Neuronal stem cell (in vitro differentiated cells): ENCODE measurements around the gene VARS2.

Experiments
- DNase-seq: peaks from one replicate; pipeline ENCODE4 v3.0.0-alpha.2; 2013; ENCODE audit warnings: low spot score
- H2AFZ ChIP-seq: one replicate; pipeline ENCODE4 v1.6.1; 2013; ENCODE audit warnings: mild to moderate bottlenecking, low read length, inconsistent platforms
- H2AK5ac ChIP-seq: 2 replicates; pipeline ENCODE4 v1.6.1; 2013; ENCODE audit warnings: low read depth, mild to moderate bottlenecking, inconsistent platforms, low read length, moderate library complexity, mixed read lengths
- H2BK120ac ChIP-seq: 2 replicates; pipeline ENCODE4 v1.6.1; 2013; ENCODE audit warnings: low read depth, mild to moderate bottlenecking, inconsistent platforms, low read length, moderate library complexity, mixed read lengths
- H2BK12ac ChIP-seq: one replicate; pipeline ENCODE4 v1.6.1; 2013; ENCODE audit warnings: low read length, inconsistent platforms
- H2BK15ac ChIP-seq: 2 replicates; pipeline ENCODE4 v1.6.1; 2013; ENCODE audit warnings: mild to moderate bottlenecking, low read length, inconsistent platforms, mixed read lengths
- H2BK5ac ChIP-seq: one replicate; pipeline ENCODE4 v1.6.1; 2013; ENCODE audit warnings: inconsistent platforms, mild to moderate bottlenecking, low read length, moderate library complexity
- H3K14ac ChIP-seq: one replicate; pipeline ENCODE4 v1.6.1; 2013; ENCODE audit warnings: low read length, inconsistent platforms
- H3K18ac ChIP-seq: 2 replicates; pipeline ENCODE4 v1.6.1; 2013; ENCODE audit warnings: low read length, inconsistent platforms
- H3K23ac ChIP-seq: 2 replicates; pipeline ENCODE4 v1.6.1; 2013; ENCODE audit warnings: low read depth, mild to moderate bottlenecking, mixed read lengths, low read length, inconsistent platforms; ENCODE audit not compliant: poor library complexity
- H3K27ac ChIP-seq: replicated peaks from 3 replicates; pipeline ENCODE4 v1.5.1; 2013; ENCODE audit warnings: low read length, inconsistent platforms
- H3K27me3 ChIP-seq, 3 experiments: 2 replicates each; pipeline ENCODE4 v1.6.1; 2013; ENCODE audit warnings: low read length in 3 of 3, mild to moderate bottlenecking in 2 of 3, inconsistent platforms in 1 of 3, low read depth in 1 of 3, mixed read lengths in 1 of 3, moderate library complexity in 1 of 3; ENCODE audit not compliant: control insufficient read depth in 3 of 3, insufficient read depth in 3 of 3
- H3K36me3 ChIP-seq, 2 donors: replicated peaks in 1 of 2; 2 replicates each; pipeline ENCODE4 v1.6.1; 2013; ENCODE audit warnings: low read length in 2 of 2; ENCODE audit not compliant: control insufficient read depth in 2 of 2, insufficient read depth in 2 of 2
- H3K4ac ChIP-seq: 2 replicates; pipeline ENCODE4 v1.6.1; 2013; ENCODE audit warnings: inconsistent platforms, mild to moderate bottlenecking, low read length, moderate library complexity
- H3K4me1 ChIP-seq, 2 donors: 1 replicate in 1 of 2; 2 replicates in 1 of 2; pipeline ENCODE4 v1.6.1; 2013; ENCODE audit warnings: low read length in 2 of 2, low read depth in 1 of 2; ENCODE audit not compliant: control insufficient read depth in 2 of 2, insufficient read depth in 1 of 2
- H3K4me2 ChIP-seq: one replicate; pipeline ENCODE4 v1.6.1; 2013; ENCODE audit warnings: mild to moderate bottlenecking, low read length, inconsistent platforms; ENCODE audit not compliant: insufficient read depth, poor library complexity, severe bottlenecking
- H3K4me3 ChIP-seq, 2 donors: 2 replicates each; pipeline ENCODE4 v1.5.1; 2013; ENCODE audit warnings: low read length in 2 of 2, mild to moderate bottlenecking in 2 of 2, inconsistent platforms in 1 of 2, moderate library complexity in 1 of 2
- H3K79me1 ChIP-seq: one replicate; pipeline ENCODE4 v1.6.1; 2013; ENCODE audit warnings: low read depth, mild to moderate bottlenecking, inconsistent platforms, low read length, moderate library complexity
- H3K9ac ChIP-seq: one replicate; pipeline ENCODE4 v1.6.1; 2013; ENCODE audit warnings: mild to moderate bottlenecking, low read depth, low read length, inconsistent platforms; ENCODE audit not compliant: poor library complexity
- H3K9me3 ChIP-seq, 2 donors: replicated peaks in 1 of 2; 2 replicates each; pipeline versions ENCODE3 to v1.6.1; 2013; ENCODE audit warnings: low read length in 2 of 2, mild to moderate bottlenecking in 2 of 2, inconsistent platforms in 1 of 2, low read depth in 1 of 2, mixed read lengths in 1 of 2, moderate library complexity in 1 of 2; ENCODE audit not compliant: control insufficient read depth in 2 of 2, insufficient read depth in 1 of 2
- H4K8ac ChIP-seq: one replicate; pipeline ENCODE4 v1.6.1; 2013; ENCODE audit warnings: low read depth, mild to moderate bottlenecking, inconsistent platforms, low read length, moderate library complexity
- H4K91ac ChIP-seq: one replicate; pipeline ENCODE4 v1.6.1; 2013; ENCODE audit warnings: low read length, low read depth, mild to moderate bottlenecking, inconsistent platforms; ENCODE audit not compliant: poor library complexity
- WGBS, 2 donors: extraction: QIAGEN DNeasy Blood & Tissue Kit; methylation state at CpG; one replicate each; pipeline ENCODE4 v1.1.7; 2013; ENCODE audit warnings: missing lambda C conversion rate in 2 of 2, mixed read lengths in 1 of 2; ENCODE audit not compliant: insufficient read length in 2 of 2, insufficient replicate concordance in 1 of 2; ENCODE audit errors: extremely low coverage in 2 of 2; 5-methylcytosine and 5-hydroxymethylcytosine counted together

VARS2 gene

DNA sequence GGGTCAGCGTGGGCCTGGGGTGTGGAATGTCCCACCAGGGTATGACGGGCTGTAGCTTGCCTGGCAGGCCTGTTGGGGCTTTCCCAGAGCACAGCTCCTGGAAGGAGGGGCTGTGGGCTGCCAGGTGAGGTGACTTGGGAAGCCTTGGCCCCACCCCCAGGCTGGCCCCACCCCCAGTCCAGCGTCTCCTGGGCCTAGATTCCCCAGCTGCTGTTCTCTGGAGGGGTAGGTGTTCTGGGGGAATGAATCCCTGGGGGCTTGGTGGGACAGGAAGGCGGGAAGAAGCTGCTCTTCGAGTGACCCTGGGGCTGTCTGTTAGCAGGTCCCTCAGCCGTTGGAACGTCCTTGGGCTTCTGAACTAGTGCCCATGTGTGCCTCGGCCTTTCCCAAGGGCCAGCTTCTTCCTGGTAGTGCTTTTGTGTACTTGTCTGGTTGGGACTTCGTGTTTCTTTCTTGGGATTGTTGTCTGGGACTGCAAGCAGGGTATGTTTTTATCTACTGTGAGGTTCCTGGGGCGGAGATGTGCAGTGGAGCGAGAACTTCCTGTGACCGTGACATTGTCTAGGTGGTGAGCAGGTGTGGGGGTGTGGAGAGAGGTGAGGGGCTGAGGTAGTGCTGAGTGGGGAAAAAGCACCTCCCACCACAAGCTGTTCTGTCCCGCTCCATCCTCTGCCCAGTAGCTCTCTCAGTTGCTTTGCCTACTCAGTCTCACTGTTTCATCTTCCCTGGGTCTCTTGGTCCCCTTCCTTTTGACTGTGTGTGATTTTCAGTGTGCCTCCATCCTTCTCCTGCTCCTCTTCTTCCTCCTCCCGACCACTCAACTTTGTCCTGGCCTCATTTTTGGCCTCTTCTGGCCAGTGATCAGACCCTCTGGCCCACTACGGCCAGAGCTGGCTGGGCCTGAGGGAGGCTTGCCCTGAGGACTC lies 31.0 kb upstream of the VARS2 start:
- H2BK5ac ChIP-seq: peak overlapping the region; percentile 93
- peak overlapping the region; percentile 86 for H4K91ac ChIP-seq
- WGBS, 2 donors: no CpG with 5 or more reads among the region's 15 CpGs
- H3K27ac ChIP-seq: peak overlapping the region; percentile 99
- peak overlapping the region; percentile 61 to 84 for H3K4me3 ChIP-seq
- H3K36me3 ChIP-seq: peaks cover 3 to 23% of the 10 kb centered on the region in 2 donors
- DNase-seq: peak; percentile 47
- no peaks in the 10 kb centered on the region for H3K27me3 ChIP-seq
- peak overlapping the region; percentile 90 for H2AK5ac ChIP-seq
- peak overlapping the region; percentile 11 for H3K14ac ChIP-seq
- peak overlapping the region; percentile 59 for H2BK12ac ChIP-seq
- peaks cover 40 to 49% of the 10 kb centered on the region in 2 donors for H3K4me1 ChIP-seq
- peak overlapping the region; percentile 92 for H3K4me2 ChIP-seq
- H3K79me1 ChIP-seq: peaks cover 6% of the 10 kb centered on the region
- H3K23ac ChIP-seq: peak overlapping the region; percentile 3
- peak overlapping the region; percentile 99 for H2BK120ac ChIP-seq
- H3K9me3 ChIP-seq: no peaks in the 10 kb centered on the region
- H2BK15ac ChIP-seq: peak overlapping the region; percentile 99
- no peak overlapping the region for H2AFZ ChIP-seq
- peak overlapping the region; percentile 82 for H3K9ac ChIP-seq
- no peak overlapping the region for H4K8ac ChIP-seq
- H3K4ac ChIP-seq: peak overlapping the region; percentile 81
- peak overlapping the region; percentile 97 for H3K18ac ChIP-seq

DNA sequence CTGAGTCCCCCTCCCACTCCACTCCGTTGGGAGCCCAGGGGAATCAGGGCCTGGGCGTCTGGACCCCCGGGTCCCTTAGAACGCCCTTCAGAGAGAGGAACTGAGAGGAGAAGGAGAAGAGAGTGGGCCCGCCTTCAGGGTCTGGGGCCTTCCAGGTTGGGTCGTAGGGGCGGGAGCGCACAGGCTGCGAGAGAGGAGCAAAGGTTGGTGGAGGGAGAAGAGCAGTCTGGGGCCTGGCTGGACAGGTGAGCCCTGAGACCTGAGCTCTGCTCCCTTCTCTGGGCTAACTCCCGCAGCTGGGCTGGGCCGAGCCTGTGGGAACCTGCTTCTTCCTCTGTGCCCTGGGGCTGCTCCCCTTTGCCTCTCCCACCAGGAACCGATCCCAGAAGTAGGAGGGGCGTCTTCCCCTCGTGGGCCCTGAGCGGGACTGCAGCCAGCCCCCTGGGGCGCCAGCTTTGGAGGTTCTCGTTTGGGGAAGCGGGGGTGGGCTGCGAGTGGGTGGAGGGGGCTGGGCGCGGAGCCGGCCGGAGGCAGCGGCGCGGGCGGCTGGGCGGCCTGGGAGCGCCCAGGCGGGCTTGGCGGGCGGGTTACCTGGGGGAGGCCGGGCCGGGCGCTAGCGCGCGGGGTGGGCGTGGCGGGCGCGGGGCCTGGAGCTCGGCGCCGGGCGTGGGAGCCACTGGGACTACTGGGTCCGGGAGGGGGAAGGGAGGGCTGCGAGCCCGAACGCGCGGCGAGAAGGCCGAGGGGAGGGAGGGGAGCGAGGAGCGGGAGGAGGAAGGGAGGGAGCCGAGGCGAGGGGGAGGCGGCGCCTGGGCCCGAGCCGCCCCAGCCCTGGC lies 30.1 kb upstream of the VARS2 start, which contains the start of gene DDR1:
Gene DDR1 (plus strand): TSS at position 835 of the 836 bp plus-strand sequence. CDS start 4,211 bp downstream, outside the sequence.
- Histone ChIP-seq H3K4me1 (peaks cover 37 to 46% of the 10 kb centered on the region in 2 donors), H3K27me3 (no peaks in the 10 kb centered on the region), H3K79me1 (peaks cover 9% of the 10 kb centered on the region), H3K4me2 (peak within 1 kb of the TSS; percentile 92), H3K23ac (peak within 1 kb of the TSS; percentile 94), H2BK5ac (peak within 1 kb of the TSS; percentile 93), H3K14ac (peak within 1 kb of the TSS; percentile 99), H2BK15ac (peak within 1 kb of the TSS; percentile 99), H3K27ac (peak within 1 kb of the TSS; percentile 99), H2AK5ac (peak within 1 kb of the TSS; percentile 100), H3K9ac (peak within 1 kb of the TSS; percentile 96), H3K4me3 (peak within 1 kb of the TSS; percentile 61 to 80), H3K18ac (peak within 1 kb of the TSS; percentile 94), H3K4ac (peak within 1 kb of the TSS; percentile 81), H2AFZ (no peak within 1 kb of the TSS), H3K9me3 (no peaks in the 10 kb centered on the region), H2BK12ac (peak within 1 kb of the TSS; percentile 24), H2BK120ac (peak within 1 kb of the TSS; percentile 99), H4K91ac (peak within 1 kb of the TSS; percentile 94), H3K36me3 (peaks cover 6 to 32% of the 10 kb centered on the region in 2 donors), H4K8ac (no peak within 1 kb of the TSS)
- DNase-seq: peak; percentile 43
- WGBS, 2 donors: no CpG with 5 or more reads among the region's 62 CpGs

DNA sequence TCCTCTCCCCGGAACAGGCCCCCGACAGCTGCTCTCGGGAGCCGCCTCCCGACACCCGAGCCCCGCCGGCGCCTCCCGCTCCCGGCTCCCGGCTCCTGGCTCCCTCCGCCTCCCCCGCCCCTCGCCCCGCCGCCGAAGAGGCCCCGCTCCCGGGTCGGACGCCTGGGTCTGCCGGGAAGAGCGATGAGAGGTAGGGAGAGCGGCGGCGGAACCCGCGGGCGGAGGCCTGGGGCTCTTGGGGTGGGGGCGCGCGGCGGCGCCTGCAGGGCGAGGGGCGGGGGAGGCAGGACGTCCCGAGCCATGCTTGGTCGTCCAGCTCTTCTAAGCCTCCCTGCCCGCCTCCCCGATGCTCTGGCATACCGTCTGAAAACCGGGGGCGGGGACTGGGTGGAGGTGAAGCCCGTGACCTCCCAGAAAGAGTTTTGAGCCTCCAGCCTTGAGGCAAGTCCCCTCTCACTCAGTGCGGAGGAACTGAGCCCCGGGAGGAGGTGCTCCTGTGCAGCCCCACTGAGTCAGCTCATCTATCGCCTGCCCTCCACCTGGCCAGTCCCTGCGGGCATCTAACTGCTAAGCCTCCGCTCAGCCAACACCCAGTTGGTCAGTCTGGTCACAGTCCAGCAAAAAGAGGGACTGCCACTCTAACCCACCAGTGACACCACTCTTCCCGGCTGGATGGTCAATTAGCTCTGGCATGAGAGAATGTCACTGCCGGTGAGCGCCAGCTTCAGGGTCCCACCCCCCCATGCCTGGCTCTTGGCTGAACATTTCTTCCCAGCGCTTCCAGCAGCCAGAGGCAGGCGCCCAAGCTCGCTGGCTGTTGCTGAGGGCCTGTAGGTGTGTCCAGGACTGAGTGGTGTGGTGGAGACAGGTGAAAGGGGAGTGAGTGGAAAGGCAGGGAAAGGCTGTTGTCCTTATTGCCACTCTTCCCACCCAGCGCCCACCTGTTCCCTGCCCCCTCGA lies 29.2 kb upstream of the VARS2 start:
- Histone ChIP-seq H3K18ac (peak overlapping the region; percentile 94), H2BK120ac (peak overlapping the region; percentile 44), H4K8ac (no peak overlapping the region), H2BK12ac (peak overlapping the region; percentile 24), H3K27me3 (no peaks in the 10 kb centered on the region), H3K4ac (peak overlapping the region; percentile 56), H3K4me3 (peak overlapping the region; percentile 61 to 80), H3K9me3 (no peaks in the 10 kb centered on the region), H2AK5ac (peak overlapping the region; percentile 100), H3K27ac (peak overlapping the region; percentile 99), H3K23ac (peak overlapping the region; percentile 94), H2BK15ac (peak overlapping the region; percentile 90), H4K91ac (peak overlapping the region; percentile 94), H3K14ac (peak overlapping the region; percentile 99), H3K36me3 (peaks cover 13 to 41% of the 10 kb centered on the region in 2 donors), H3K4me1 (peaks cover 37 to 43% of the 10 kb centered on the region in 2 donors), H3K79me1 (peaks cover 13% of the 10 kb centered on the region), H2BK5ac (peak overlapping the region; percentile 93), H2AFZ (no peak overlapping the region), H3K4me2 (peak overlapping the region; percentile 92), H3K9ac (peak overlapping the region; percentile 96)
- DNase-seq: peak; percentile 44
- no CpG with 5 or more reads among the region's 59 CpGs for WGBS, 2 donors
